GM08714 (cell line): ENCODE data around the gene CD93.

Experiments used
- H3K4me3 ChIP-seq: fragments of 200-500 bp; sonication (Bioruptor generic); 2 replicates; pipeline ENCODE4 v1.5.1; 2014; ENCODE audit warnings: mild to moderate bottlenecking, low read length, inconsistent platforms
- ZNF274 ChIP-seq: IDR thresholded peaks from 2 replicates; pipeline ENCODE4 v1.6.1; 2012; ENCODE audit warnings: mild to moderate bottlenecking, low read depth, low read length

Gene CD93

GRCh38 chr20:23072892-23073586 is 13.1 kb downstream of the CD93 start:
- TF ChIP-seq ZNF274, result no peak
- H3K4me3 ChIP-seq, result no peak overlapping the region

GRCh38 chr20:23071996-23072395 is 14.1 kb downstream of the CD93 start:
- no peak overlapping the region for H3K4me3 ChIP-seq
- no peak for TF ChIP-seq ZNF274

- no peak for TF ChIP-seq ZNF274
- no peak overlapping the region for H3K4me3 ChIP-seq
Measured at GRCh38 chr20:23071398-23071797, 14.7 kb downstream of the CD93 start.

GRCh38 chr20:23069108-23069507 is 17.0 kb downstream of the CD93 start:
- no peak overlapping the region for H3K4me3 ChIP-seq
- no peak for TF ChIP-seq ZNF274

- TF ChIP-seq ZNF274, result no peak
- H3K4me3 ChIP-seq, result no peak overlapping the region
Measured at GRCh38 chr20:23068283-23068682, 17.8 kb downstream of the CD93 start.

- H3K4me3 ChIP-seq, result no peak overlapping the region
- no peak for TF ChIP-seq ZNF274
Measured at GRCh38 chr20:23066772-23067171, 19.4 kb downstream of the CD93 start.

- no peak for TF ChIP-seq ZNF274
- H3K4me3 ChIP-seq, result no peak overlapping the region
Measured at GRCh38 chr20:23065266-23066201, 20.6 kb downstream of the CD93 start.

GRCh38 chr20:23063581-23063980 is 22.5 kb downstream of the CD93 start:
- TF ChIP-seq ZNF274, result no peak
- no peak overlapping the region for H3K4me3 ChIP-seq

- no peak overlapping the region for H3K4me3 ChIP-seq
- TF ChIP-seq ZNF274, result no peak
Measured at GRCh38 chr20:23063168-23063567, 23.0 kb downstream of the CD93 start.

GRCh38 chr20:23062632-23063031 is 23.5 kb downstream of the CD93 start:
- H3K4me3 ChIP-seq, result no peak overlapping the region

GRCh38 chr20:23061734-23062561 is 24.2 kb downstream of the CD93 start:
- no peak overlapping the region for H3K4me3 ChIP-seq
- no peak for TF ChIP-seq ZNF274

More at GRCh38 chr20:23062632-23063031, 23.5 kb downstream of the CD93 start:
- TF ChIP-seq ZNF274, result no peak

- no peak for TF ChIP-seq ZNF274
- no peak overlapping the region for H3K4me3 ChIP-seq
Measured at GRCh38 chr20:23061262-23061661, 24.9 kb downstream of the CD93 start.

- no peak overlapping the region for H3K4me3 ChIP-seq
- no peak for TF ChIP-seq ZNF274
Measured at GRCh38 chr20:23060629-23061028, 25.5 kb downstream of the CD93 start.

- no peak overlapping the region for H3K4me3 ChIP-seq
- no peak for TF ChIP-seq ZNF274
Measured at GRCh38 chr20:23059846-23060245, 26.3 kb downstream of the CD93 start.
